IPS-18a (cell line): ENCODE data around the gene C9orf50.
A peak's percentile ranks its signal among the peaks of the same experiment; 100 is the strongest.
"Not testable (repeated sequence)": the region's sequence is repeated elsewhere in the genome, so short reads cannot be mapped to it uniquely, and the experiment has no call there.

Experiments
- H3K27ac ChIP-seq: one replicate; pipeline ENCODE4 v1.5.1; 2013; ENCODE audit warnings: low read length
- H3K27me3 ChIP-seq: one replicate; pipeline ENCODE4 v1.6.1; 2013; ENCODE audit warnings: mild to moderate bottlenecking, low read length; ENCODE audit not compliant: control insufficient read depth, insufficient read depth
- H3K36me3 ChIP-seq: one replicate; pipeline ENCODE4 v1.6.1; 2013; ENCODE audit warnings: low read depth, low read length; ENCODE audit not compliant: control insufficient read depth
- H3K4me1 ChIP-seq: one replicate; pipeline ENCODE4 v1.6.1; 2013; ENCODE audit warnings: low read depth, low read length; ENCODE audit not compliant: control insufficient read depth
- H3K4me3 ChIP-seq: one replicate; pipeline ENCODE4 v1.5.1; 2013; ENCODE audit warnings: low read length
- H3K9ac ChIP-seq: one replicate; pipeline ENCODE4 v1.6.1; 2013; ENCODE audit warnings: mild to moderate bottlenecking, low read length, moderate library complexity
- H3K9me3 ChIP-seq: one replicate; pipeline ENCODE4 v1.6.1; 2013; ENCODE audit warnings: low read depth, low read length; ENCODE audit not compliant: control insufficient read depth

Gene C9orf50

GRCh38 chr9:129604056-129604765 lies 16.7 kb downstream of the C9orf50 start:
- Histone ChIP-seq H3K36me3 (no peaks in the 10 kb centered on the region), H3K9me3 (no peaks in the 10 kb centered on the region), H3K27me3 (peaks cover 14% of the 10 kb centered on the region), H3K4me1 (peaks cover 18% of the 10 kb centered on the region), H3K27ac (no peak overlapping the region), H3K9ac (no peak overlapping the region), H3K4me3 (no peak overlapping the region)

- H3K4me1 ChIP-seq = peaks cover 24% of the 10 kb centered on the region
- H3K9me3 ChIP-seq = no peaks in the 10 kb centered on the region
- H3K36me3 ChIP-seq = no peaks in the 10 kb centered on the region
- H3K27ac ChIP-seq = no peak overlapping the region
- no peak overlapping the region for H3K4me3 ChIP-seq
- H3K27me3 ChIP-seq = peaks cover 14% of the 10 kb centered on the region
- H3K9ac ChIP-seq = no peak overlapping the region
These were observed 18.1 kb downstream of the C9orf50 start for GRCh38 chr9:129602598-129603415.

GRCh38 chr9:129601082-129601674 lies 19.7 kb downstream of the C9orf50 start:
- Histone ChIP-seq H3K4me3 (no peak overlapping the region), H3K9me3 (no peaks in the 10 kb centered on the region), H3K27ac (no peak overlapping the region), H3K36me3 (no peaks in the 10 kb centered on the region), H3K4me1 (peaks cover 17% of the 10 kb centered on the region), H3K27me3 (peaks cover 19% of the 10 kb centered on the region), H3K9ac (no peak overlapping the region)

GRCh38 chr9:129598089-129598596 lies 22.8 kb downstream of the C9orf50 start:
- Histone ChIP-seq H3K4me3 (peak overlapping the region; percentile 53), H3K9ac (no peak overlapping the region), H3K4me1 (peaks cover 24% of the 10 kb centered on the region), H3K27ac (no peak overlapping the region), H3K9me3 (no peaks in the 10 kb centered on the region), H3K27me3 (peaks cover 44% of the 10 kb centered on the region), H3K36me3 (no peaks in the 10 kb centered on the region)

GRCh38 chr9:129597355-129598088 lies 23.4 kb downstream of the C9orf50 start:
- Histone ChIP-seq H3K4me1 (peaks cover 24% of the 10 kb centered on the region), H3K4me3 (peak overlapping the region; percentile 53), H3K9ac (no peak overlapping the region)

GRCh38 chr9:129596541-129597331 lies 24.2 kb downstream of the C9orf50 start:
- Histone ChIP-seq H3K4me1 (peaks cover 29% of the 10 kb centered on the region), H3K27ac (no peak overlapping the region), H3K4me3 (peak overlapping the region; percentile 47), H3K9me3 (no peaks in the 10 kb centered on the region), H3K27me3 (peaks cover 49% of the 10 kb centered on the region), H3K9ac (no peak overlapping the region), H3K36me3 (no peaks in the 10 kb centered on the region)

More at GRCh38 chr9:129597355-129598088, 23.4 kb downstream of the C9orf50 start:
- no peaks in the 10 kb centered on the region for H3K36me3 ChIP-seq
- peaks cover 49% of the 10 kb centered on the region for H3K27me3 ChIP-seq
- no peak overlapping the region for H3K27ac ChIP-seq
- no peaks in the 10 kb centered on the region for H3K9me3 ChIP-seq

- Histone ChIP-seq H3K4me3 (peak overlapping the region; percentile 47), H3K27me3 (peaks cover 50% of the 10 kb centered on the region), H3K36me3 (no peaks in the 10 kb centered on the region), H3K4me1 (peaks cover 28% of the 10 kb centered on the region), H3K27ac (no peak overlapping the region), H3K9me3 (no peaks in the 10 kb centered on the region), H3K9ac (no peak overlapping the region)
These were observed 24.9 kb downstream of the C9orf50 start for GRCh38 chr9:129595903-129596540.

GRCh38 chr9:129595311-129595741 lies 25.6 kb downstream of the C9orf50 start:
- Histone ChIP-seq H3K9ac (no peak overlapping the region), H3K9me3 (no peaks in the 10 kb centered on the region), H3K27ac (no peak overlapping the region), H3K4me3 (no peak overlapping the region), H3K27me3 (peaks cover 57% of the 10 kb centered on the region), H3K4me1 (peaks cover 28% of the 10 kb centered on the region), H3K36me3 (no peaks in the 10 kb centered on the region)

GRCh38 chr9:129594632-129595031 lies 26.3 kb downstream of the C9orf50 start:
- Histone ChIP-seq H3K9ac (no peak overlapping the region), H3K4me3 (no peak overlapping the region), H3K4me1 (peaks cover 28% of the 10 kb centered on the region), H3K9me3 (no peaks in the 10 kb centered on the region), H3K27me3 (peaks cover 60% of the 10 kb centered on the region), H3K36me3 (no peaks in the 10 kb centered on the region), H3K27ac (no peak overlapping the region)

GRCh38 chr9:129592790-129593189 lies 28.1 kb downstream of the C9orf50 start:
- H3K36me3 ChIP-seq, H3K27ac ChIP-seq, H3K4me3 ChIP-seq, H3K9ac ChIP-seq, H3K9me3 ChIP-seq: not testable (repeated sequence)
- Histone ChIP-seq H3K27me3 (peaks cover 50% of the 10 kb centered on the region), H3K4me1 (peaks cover 19% of the 10 kb centered on the region)
